NCI-H2196 (cell line): ENCODE data around the gene ACCSL.

Source experiments
- DNase-seq: peaks from one replicate; lab custom pipeline; 2025; ENCODE audit not compliant: unreplicated experiment; lab: John Stamatoyannopoulos, UW

ACCSL gene

GRCh38 chr11:44094260-44094868 lies 46.6 kb downstream of the ACCSL start:
- peak; percentile 92 for DNase-seq

- DNase-seq, result peak; percentile 83
These were observed 48.0 kb downstream of the ACCSL start, which contains the start of gene EXT2 for GRCh38 chr11:44095506-44096359. Gene EXT2 (plus strand): TSS chr11:44095678. CDS start chr11:44107713, 12,035 bp downstream.

- no peak for DNase-seq
These were observed 48.8 kb downstream of the ACCSL start for GRCh38 chr11:44096360-44097185.

GRCh38 chr11:44097821-44098220 lies 50.0 kb downstream of the ACCSL start:
- DNase-seq, result no peak

- DNase-seq, result no peak
These were observed 53.3 kb downstream of the ACCSL start for GRCh38 chr11:44101098-44101497.

GRCh38 chr11:44104481-44105294 lies 56.9 kb downstream of the ACCSL start:
- DNase-seq, result no peak

- DNase-seq, result no peak
These were observed 60.5 kb downstream of the ACCSL start for GRCh38 chr11:44108260-44108659.
